ENCODE measurements around the gene ITGAL. TPM values are rescaled to one million over a fixed set of nuclear protein-coding genes. Genes with fewer than 3 reads are reported as not detected.

ITGAL gene
- total RNA-seq, 1 donor from 2014 or later, result 0.23 TPM

GRCh38 chr16:30567160-30567990, 94.8 kb downstream of the ITGAL start:
- no peaks in the 10 kb centered on the region for H4K20me1 ChIP-seq (ENCODE audit: insufficient read depth, low read length)
- Mint-ChIP-seq H3K27ac (ENCODE audit: unreplicated experiment) (no peak overlapping the region), H3K27me3 (ENCODE audit: low read depth, unreplicated experiment) (peaks cover 15% of the 10 kb centered on the region), H3K4me1 (ENCODE audit: low read depth, unreplicated experiment) (peaks cover 3% of the 10 kb centered on the region), H3K4me3 (ENCODE audit: unreplicated experiment) (no peak overlapping the region), H3K9me3 (ENCODE audit: unreplicated experiment) (no peaks in the 10 kb centered on the region), H3K36me3 (ENCODE audit: low read depth, unreplicated experiment) (no peaks in the 10 kb centered on the region)
- no peak overlapping the region for H2AFZ ChIP-seq (ENCODE audit: low read depth, low read length)
- no peak overlapping the region for H3K4me3 ChIP-seq (ENCODE audit: insufficient read depth, low read depth, low read length)
- H3K4me2 ChIP-seq (ENCODE audit: low read length), result no peak overlapping the region
- no peaks in the 10 kb centered on the region for H3K9me3 ChIP-seq (ENCODE audit: insufficient read depth, low read depth, low read length)
- H3K79me2 ChIP-seq (ENCODE audit: insufficient read depth, low read length), result no peaks in the 10 kb centered on the region
- H3K36me3 ChIP-seq (ENCODE audit: insufficient read depth, low read length), result no peaks in the 10 kb centered on the region
- FAIRE-seq (no peak), DNase-seq (ENCODE audit: low read depth) (no peak)
- H3K9ac ChIP-seq (ENCODE audit: low read length), result no peak overlapping the region
- H3K27me3 ChIP-seq (ENCODE audit: insufficient read depth, low read length), result no peaks in the 10 kb centered on the region
- TF ChIP-seq CTCF (IDR thresholded peaks at IDR 0.05; ENCODE audit: insufficient read depth, low read depth, low read length) (no peak), EZH2 (IDR thresholded peaks at IDR 0.05; ENCODE audit: insufficient read depth, low read length) (no peak)
- no peak overlapping the region for H3K27ac ChIP-seq (ENCODE audit: low read depth, low read length)
- peaks cover 6% of the 10 kb centered on the region for H3K4me1 ChIP-seq (ENCODE audit: insufficient read depth, low read length)

- H3K27me3 Mint-ChIP-seq (ENCODE audit: low read depth, unreplicated experiment), result peaks cover 15% of the 10 kb centered on the region
- FAIRE-seq, result no peak
Measured at GRCh38 chr16:30567991-30568638, 95.6 kb downstream of the ITGAL start.

More at GRCh38 chr16:30567991-30568638, 95.6 kb downstream of the ITGAL start:
- H2AFZ ChIP-seq (ENCODE audit: low read depth, low read length), result no peak overlapping the region
- no peaks in the 10 kb centered on the region for H3K27me3 ChIP-seq (ENCODE audit: insufficient read depth, low read length)
- H3K4me1 ChIP-seq (ENCODE audit: insufficient read depth, low read length), result peaks cover 6% of the 10 kb centered on the region
- H3K9me3 ChIP-seq (ENCODE audit: insufficient read depth, low read depth, low read length), result no peaks in the 10 kb centered on the region
- peak; percentile 51 for DNase-seq (ENCODE audit: low read depth)
- no peak overlapping the region for H3K9ac ChIP-seq (ENCODE audit: low read length)
- Mint-ChIP-seq H3K4me1 (ENCODE audit: low read depth, unreplicated experiment) (peaks cover 3% of the 10 kb centered on the region), H3K36me3 (ENCODE audit: low read depth, unreplicated experiment) (no peaks in the 10 kb centered on the region), H3K4me3 (ENCODE audit: unreplicated experiment) (no peak overlapping the region), H3K27ac (ENCODE audit: unreplicated experiment) (no peak overlapping the region), H3K9me3 (ENCODE audit: unreplicated experiment) (no peaks in the 10 kb centered on the region)
- no peak for TF ChIP-seq EZH2 (IDR thresholded peaks at IDR 0.05; ENCODE audit: insufficient read depth, low read length)
- no peak for TF ChIP-seq CTCF (IDR thresholded peaks at IDR 0.05; ENCODE audit: insufficient read depth, low read depth, low read length)
- H3K27ac ChIP-seq (ENCODE audit: low read depth, low read length), result no peak overlapping the region
- no peaks in the 10 kb centered on the region for H4K20me1 ChIP-seq (ENCODE audit: insufficient read depth, low read length)
- no peak overlapping the region for H3K4me3 ChIP-seq (ENCODE audit: insufficient read depth, low read depth, low read length)
- no peak overlapping the region for H3K4me2 ChIP-seq (ENCODE audit: low read length)
- H3K79me2 ChIP-seq (ENCODE audit: insufficient read depth, low read length), result no peaks in the 10 kb centered on the region
- H3K36me3 ChIP-seq (ENCODE audit: insufficient read depth, low read length), result no peaks in the 10 kb centered on the region

All from astrocyte (in vitro differentiated cells and primary cell).